Stomach (tissue), 19 donors: Measurements from ENCODE around the gene ATP2A3. TPM values are rescaled to one million over a fixed set of nuclear protein-coding genes. Genes with fewer than 3 reads are reported as not detected.

Experiments used
- DNase-seq, 2 donors: peaks; one replicate each; pipeline versions ENCODE4 v3.0.0 to v3.0.0-alpha.2; 2013 to 2019
- H3K27ac ChIP-seq, 5 donors: fragments of 200-600 bp in 4 of 5; sonication (generic) in 4 of 5; one replicate each; pipeline ENCODE4 v1.5.1; 2013 to 2019; ENCODE audit warnings: mild to moderate bottlenecking in 1 of 5, moderate library complexity in 1 of 5
- H3K27me3 ChIP-seq, 3 donors: fragments of 200-600 bp; sonication (generic); one replicate each; pipeline ENCODE4 v1.5.1; 2017 to 2019; ENCODE audit warnings: mixed run types in 1 of 3
- H3K36me3 ChIP-seq, 4 donors: fragments of 200-600 bp; sonication (generic); 1 replicate in 3 of 4; 2 replicates in 1 of 4; pipeline ENCODE4 v1.5.1; 2016 to 2019
- H3K4me1 ChIP-seq, 4 donors: fragments of 200-600 bp; sonication (generic); one replicate each; pipeline ENCODE4 v1.5.1; 2016 to 2019
- H3K4me3 ChIP-seq, 4 donors: fragments of 200-600 bp; sonication (generic) in 3 of 4; one replicate each; pipeline ENCODE4 v1.5.1; 2016 to 2019; ENCODE audit warnings: mild to moderate bottlenecking in 1 of 4
- H3K9me3 ChIP-seq, 4 donors: fragments of 200-600 bp; sonication (generic); one replicate each; pipeline ENCODE4 v1.5.1; 2016 to 2019
- EP300 ChIP-seq: sonication (generic); formaldehyde crosslinking; IDR thresholded peaks from one replicate; pipeline ENCODE4 v1.6.1; 2017; ENCODE audit warnings: antibody characterized with exemption
- POLR2A ChIP-seq, 4 donors: fragments of 450-650 bp; IDR thresholded peaks; one replicate each; pipeline ENCODE4 v1.6.1; 2016; ENCODE audit warnings: antibody characterized with exemption in 4 of 4, control low read depth in 2 of 4, mild to moderate bottlenecking in 1 of 4, moderate library complexity in 1 of 4
- POLR2AphosphoS5 ChIP-seq, 3 donors: sonication (generic); formaldehyde crosslinking; IDR thresholded peaks; one replicate each; pipeline ENCODE4 v1.6.1; 2016; ENCODE audit warnings: antibody characterized with exemption in 3 of 3
- WGBS, 5 donors: extraction: QIAGEN DNeasy Blood & Tissue Kit in 3 of 5; methylation state at CpG; one replicate each; pipeline versions ENCODE4 v1.1.5 to v1.1.7; 2013 to 2018; 5-methylcytosine and 5-hydroxymethylcytosine counted together
- intact Hi-C: fragments of 100-400 bp; cut with DNase I; formaldehyde crosslinking; loops from one replicate; pipeline ENCODE4 v1.15.1; 2023; ENCODE audit warnings: low total_unique reads
- long read RNA-seq, 10 donors: transcript quantifications; one replicate each; lab custom pipeline, GENCODE V29; 2026
- polyA plus RNA-seq, 3 donors: library from polyadenylated mRNA; stranded (reverse); fragments of 200-250 nt; gene quantifications; one replicate each; pipeline ENCODE4 v1.2.3, GENCODE V29; 2013
- total RNA-seq, 5 donors: library from RNA; depleted of rRNA; stranded (reverse); fragments of >200 nt; gene quantifications; one replicate each; pipeline versions ENCODE4 v1.1.0 to v1.2.3, GENCODE V29; 2014 to 2016
- TF ChIP-seq, protein P1 (sequence below), 7 experiments: fragments of 450-650 bp in 4 of 7; fragments of 200-600 bp in 3 of 7; sonication (generic) in 3 of 7; IDR thresholded peaks; one replicate each; pipeline ENCODE4 v1.5.1; 2016 to 2019; ENCODE audit warnings: antibody characterized with exemption in 7 of 7, control low read depth in 2 of 7, mild to moderate bottlenecking in 1 of 7
- donor health status: healthy with polysubstance abuse.
- donor health status: Bipolar disorder and iron deficiency.
- donor health status: healthy.

The ATP2A3 gene
- total RNA-seq (1,000 to 10,000 TPM in 1 of 5 donors, 100 to 1,000 TPM in 2, 10 to 100 TPM in 2; 49.4 to 1,069 (median 212) TPM), polyA plus RNA-seq (10 to 100 TPM; 10.4 to 16.1 (median 15.4) TPM)
- long read RNA-seq, donor 1 = 0 reads
- long read RNA-seq, donor 2, partial matches to known transcripts = 0 of 5 reads
- long read RNA-seq, donor 2, other reads (novel, unspliced or antisense) = 0 of 5 reads
- long read RNA-seq, donor 3, partial matches to known transcripts = 0 of 1 reads
- long read RNA-seq, donor 3, other reads (novel, unspliced or antisense) = 0 of 1 reads
- long read RNA-seq, donor 4 = 0 reads
- long read RNA-seq, donor 5, full-length matches to known transcripts = 1 of 1 reads
- long read RNA-seq, donor 5, partial matches to known transcripts = 0 of 1 reads
- long read RNA-seq, donor 5, other reads (novel, unspliced or antisense) = 0 of 1 reads
- long read RNA-seq, donor 6, full-length matches to known transcripts = 4 of 4 reads
- long read RNA-seq, donor 6, partial matches to known transcripts = 0 of 4 reads
- long read RNA-seq, donor 6, other reads (novel, unspliced or antisense) = 0 of 4 reads
- long read RNA-seq, donor 7, partial matches to known transcripts = 0 of 1 reads
- long read RNA-seq, donor 7, other reads (novel, unspliced or antisense) = 0 of 1 reads
- long read RNA-seq, donor 8, partial matches to known transcripts = 0 of 1 reads
- long read RNA-seq, donor 8, other reads (novel, unspliced or antisense) = 0 of 1 reads
- long read RNA-seq, donor 9, full-length matches to known transcripts = 1 of 1 reads
- long read RNA-seq, donor 9, partial matches to known transcripts = 0 of 1 reads
- long read RNA-seq, donor 9, other reads (novel, unspliced or antisense) = 0 of 1 reads
- long read RNA-seq, donor 10, full-length matches to known transcripts = 5 of 5 reads
- long read RNA-seq, donor 10, partial matches to known transcripts = 0 of 5 reads
- long read RNA-seq, donor 10, other reads (novel, unspliced or antisense) = 0 of 5 reads

DNA sequence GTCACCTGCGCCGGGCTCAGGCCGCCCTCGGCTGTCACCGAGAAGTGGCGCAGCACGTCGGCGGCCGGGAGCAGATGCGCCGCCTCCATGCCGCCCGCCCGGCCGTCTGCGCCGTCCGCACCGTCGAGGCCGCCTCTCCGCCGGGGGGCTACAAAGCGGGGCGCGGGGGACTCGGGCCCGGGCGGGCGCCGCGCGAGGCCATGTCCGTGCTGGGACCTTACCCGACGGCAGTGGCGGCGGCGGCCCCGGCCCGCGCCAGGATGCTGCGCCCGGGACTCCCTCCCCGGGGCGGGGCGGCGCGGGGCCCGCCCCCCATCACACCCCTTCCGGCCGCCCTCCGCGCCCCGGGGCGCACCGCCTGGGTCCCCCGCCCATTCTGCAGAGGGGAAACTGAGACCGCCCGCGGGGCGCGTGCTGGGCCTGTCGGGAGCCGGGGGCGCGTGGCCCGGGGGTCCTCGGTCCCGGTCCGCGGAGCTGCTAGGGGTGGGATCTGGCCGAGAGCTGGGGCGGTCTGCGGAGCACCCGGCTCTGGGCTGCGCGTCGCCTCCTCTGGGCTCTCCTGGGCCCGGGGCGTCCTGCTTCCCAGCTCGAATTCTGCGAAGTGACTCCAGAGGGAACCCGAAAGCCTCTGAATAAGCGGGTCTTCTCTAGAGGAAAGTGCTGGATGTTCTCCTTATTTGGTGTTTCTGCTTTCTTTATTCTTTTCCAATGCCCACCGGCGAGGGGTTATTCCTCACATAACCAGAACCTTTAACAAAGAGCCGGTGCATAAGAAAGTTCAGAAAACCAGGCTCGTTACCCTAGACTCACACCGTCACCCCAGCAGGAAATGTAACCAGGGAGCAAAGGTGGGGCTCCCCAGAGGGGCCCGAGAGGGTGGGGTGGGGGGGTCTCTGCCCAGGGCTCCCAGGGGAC is at the start of gene ATP2A3:
TSS of gene ATP2A3 (minus strand) at position 235 of the 915 bp plus-strand sequence. CDS start at position 89, 146 bp downstream.
- intact Hi-C loops = no loop called here

DNA sequence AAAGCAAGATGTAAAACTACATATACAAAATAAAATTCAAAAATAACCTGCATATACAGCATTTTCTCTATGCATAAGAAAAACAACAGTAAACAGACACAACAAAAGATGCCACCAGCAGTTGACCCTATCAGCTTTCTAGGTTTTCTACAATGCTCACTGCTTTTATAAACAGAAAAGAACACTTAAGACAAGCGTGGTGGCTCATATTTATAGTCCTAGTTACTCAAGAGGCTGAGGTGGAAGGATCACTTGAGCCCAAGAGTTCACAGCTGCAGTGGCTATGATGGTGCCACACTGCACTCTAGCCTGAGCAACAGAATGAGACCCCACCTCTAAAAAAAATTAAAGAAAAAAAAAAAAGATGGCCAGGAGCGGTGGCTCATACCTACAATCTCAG is 46.5 kb upstream of the ATP2A3 start:
- DNase-seq = no peak
- H3K27ac ChIP-seq = no peak overlapping the region
- TF ChIP-seq, protein P1, sequence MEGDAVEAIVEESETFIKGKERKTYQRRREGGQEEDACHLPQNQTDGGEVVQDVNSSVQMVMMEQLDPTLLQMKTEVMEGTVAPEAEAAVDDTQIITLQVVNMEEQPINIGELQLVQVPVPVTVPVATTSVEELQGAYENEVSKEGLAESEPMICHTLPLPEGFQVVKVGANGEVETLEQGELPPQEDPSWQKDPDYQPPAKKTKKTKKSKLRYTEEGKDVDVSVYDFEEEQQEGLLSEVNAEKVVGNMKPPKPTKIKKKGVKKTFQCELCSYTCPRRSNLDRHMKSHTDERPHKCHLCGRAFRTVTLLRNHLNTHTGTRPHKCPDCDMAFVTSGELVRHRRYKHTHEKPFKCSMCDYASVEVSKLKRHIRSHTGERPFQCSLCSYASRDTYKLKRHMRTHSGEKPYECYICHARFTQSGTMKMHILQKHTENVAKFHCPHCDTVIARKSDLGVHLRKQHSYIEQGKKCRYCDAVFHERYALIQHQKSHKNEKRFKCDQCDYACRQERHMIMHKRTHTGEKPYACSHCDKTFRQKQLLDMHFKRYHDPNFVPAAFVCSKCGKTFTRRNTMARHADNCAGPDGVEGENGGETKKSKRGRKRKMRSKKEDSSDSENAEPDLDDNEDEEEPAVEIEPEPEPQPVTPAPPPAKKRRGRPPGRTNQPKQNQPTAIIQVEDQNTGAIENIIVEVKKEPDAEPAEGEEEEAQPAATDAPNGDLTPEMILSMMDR (IDR thresholded peaks at IDR 0.05) = no peak
- TF ChIP-seq POLR2A (IDR thresholded peaks at IDR 0.05) = no peak
- TF ChIP-seq EP300 = no peak
- TF ChIP-seq POLR2AphosphoS5 (IDR thresholded peaks at IDR 0.05) = no peak
- 65 to 88% (median 85%) methylated on average over 2 of the region's 2 CpGs for WGBS, 5 donors
- no peaks in the 10 kb centered on the region for H3K27me3 ChIP-seq
- peaks cover 71 to 100% (median 97%) of the 10 kb centered on the region in 4 donors for H3K36me3 ChIP-seq
- H3K4me1 ChIP-seq = peaks cover 0 to 27% (median 14%) of the 10 kb centered on the region in 4 donors
- intact Hi-C loops = no loop called here
- no peaks in the 10 kb centered on the region for H3K9me3 ChIP-seq
- no peak overlapping the region for H3K4me3 ChIP-seq

More for the DNA sequence above, at the start of gene ATP2A3:
- Histone ChIP-seq H3K4me1 (peaks cover 38 to 78% (median 76%) of the 10 kb centered on the region in 4 donors), H3K9me3 (no peaks in the 10 kb centered on the region), H3K36me3 (no peaks in the 10 kb centered on the region), H3K27ac (peak within 1 kb of the TSS; percentile 78 to 89 (median 86)), H3K4me3 (peak within 1 kb of the TSS; percentile 52 to 73 (median 62)), H3K27me3 (peaks cover 0 to 23% (median 6%) of the 10 kb centered on the region in 3 donors)
- peak in 2 of 3 donors; percentile 24 to 27 for TF ChIP-seq POLR2AphosphoS5 (IDR thresholded peaks at IDR 0.05)
- TF ChIP-seq EP300 = no peak
- peak; percentile 60 to 74 for DNase-seq
- 0 to 2% (median 1%) methylated on average over 25 to 91 of the region's 92 CpGs for WGBS, 5 donors

DNA sequence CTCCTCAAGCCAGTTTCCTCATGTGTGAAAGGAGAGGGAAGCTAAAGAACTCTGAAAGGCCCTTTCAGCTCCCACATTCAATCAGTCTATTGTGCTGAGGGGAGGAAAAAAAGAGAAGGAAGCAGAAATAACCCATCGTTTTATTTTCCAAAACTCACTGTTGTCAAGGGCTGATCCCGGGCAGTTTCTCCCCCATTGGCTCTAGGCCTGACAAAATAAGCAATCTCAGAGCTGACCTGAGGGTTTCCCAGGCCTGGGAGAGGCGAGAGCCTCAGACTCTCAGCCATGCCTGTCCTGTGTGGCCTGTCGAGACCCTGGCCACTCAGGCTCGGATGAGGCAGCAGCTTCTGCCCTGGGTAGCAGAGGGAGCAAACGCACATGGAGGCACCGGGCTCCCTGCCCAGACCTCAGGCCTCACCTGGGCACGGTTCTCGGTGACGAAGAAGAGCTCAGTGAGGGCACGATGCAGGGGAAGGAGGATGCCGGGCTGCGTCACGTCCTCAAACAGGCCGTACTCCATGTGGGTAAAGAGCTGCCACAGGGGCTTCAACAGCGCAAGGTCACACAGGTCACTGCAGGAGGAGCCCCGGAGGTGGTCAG is 45.0 kb upstream of the ATP2A3 start:
- Histone ChIP-seq H3K4me1 (peaks cover 5 to 42% (median 26%) of the 10 kb centered on the region in 4 donors), H3K27ac (peak overlapping the region in 1 of 5 donors; percentile 10), H3K4me3 (no peak overlapping the region), H3K9me3 (no peaks in the 10 kb centered on the region), H3K27me3 (no peaks in the 10 kb centered on the region), H3K36me3 (peaks cover 66 to 92% (median 90%) of the 10 kb centered on the region in 4 donors)
- no peak for DNase-seq
- TF ChIP-seq EP300 = no peak
- TF ChIP-seq, protein P1 (IDR thresholded peaks at IDR 0.05) = no peak
- no peak for TF ChIP-seq POLR2AphosphoS5 (IDR thresholded peaks at IDR 0.05)
- no peak for TF ChIP-seq POLR2A (IDR thresholded peaks at IDR 0.05)
- intact Hi-C loops = loop anchor here (5.0 kb wide), 1 partner anchor 72 kb away; no protein-coding TSS in a partner anchor
- WGBS, 5 donors = 68 to 85% (median 81%) methylated on average over 11 to 17 of the region's 17 CpGs
